NCI-H82 treated with DMSO at 0.1 percent for 48 hours (cell line): ENCODE measurements around the gene AMN.

ENCODE experiments used
- DNase-seq: peaks from one replicate; lab custom pipeline; 2025; ENCODE audit not compliant: unreplicated experiment; lab: John Stamatoyannopoulos, UW

The AMN gene

GRCh38 chr14:102942069-102942468 is 19.6 kb downstream of the AMN start:
- no peak for DNase-seq

GRCh38 chr14:102943454-102943853 is 21.0 kb downstream of the AMN start:
- DNase-seq, result no peak

- DNase-seq, result no peak
Observed at GRCh38 chr14:102943979-102944378, 21.5 kb downstream of the AMN start.

GRCh38 chr14:102944448-102945330 is 22.2 kb downstream of the AMN start:
- no peak for DNase-seq

- no peak for DNase-seq
Observed at GRCh38 chr14:102945346-102946130, 23.1 kb downstream of the AMN start.

- no peak for DNase-seq
Observed at GRCh38 chr14:102947321-102948103, 25.0 kb downstream of the AMN start.

- no peak for DNase-seq
Observed at GRCh38 chr14:102948698-102949061, 26.2 kb downstream of the AMN start.

- no peak for DNase-seq
Observed at GRCh38 chr14:102949062-102949800, 26.8 kb downstream of the AMN start.

- no peak for DNase-seq
Observed at GRCh38 chr14:102949801-102950451, 27.5 kb downstream of the AMN start.

- DNase-seq, result no peak
Observed at GRCh38 chr14:102951034-102951433, 28.6 kb downstream of the AMN start.

- no peak for DNase-seq
Observed at GRCh38 chr14:102951799-102952198, 29.3 kb downstream of the AMN start.

- DNase-seq, result no peak
Observed at GRCh38 chr14:102952276-102952675, 29.8 kb downstream of the AMN start.

- DNase-seq, result no peak
Observed at GRCh38 chr14:102953100-102953499, 30.6 kb downstream of the AMN start.

- no peak for DNase-seq
Observed at GRCh38 chr14:102954081-102954789, 31.8 kb downstream of the AMN start.

GRCh38 chr14:102955636-102956408 is 33.4 kb downstream of the AMN start:
- DNase-seq, result no peak

GRCh38 chr14:102957222-102957621 is 34.8 kb downstream of the AMN start:
- DNase-seq, result no peak

- DNase-seq, result no peak
Observed at GRCh38 chr14:102958461-102958860, 36.0 kb downstream of the AMN start.

- DNase-seq, result no peak
Observed at GRCh38 chr14:102962111-102962627, 39.7 kb downstream of the AMN start.
